ENCODE results near the gene LGI1.
A peak's percentile ranks its signal among the peaks of the same experiment; 100 is the strongest.

Gene LGI1

DNA sequence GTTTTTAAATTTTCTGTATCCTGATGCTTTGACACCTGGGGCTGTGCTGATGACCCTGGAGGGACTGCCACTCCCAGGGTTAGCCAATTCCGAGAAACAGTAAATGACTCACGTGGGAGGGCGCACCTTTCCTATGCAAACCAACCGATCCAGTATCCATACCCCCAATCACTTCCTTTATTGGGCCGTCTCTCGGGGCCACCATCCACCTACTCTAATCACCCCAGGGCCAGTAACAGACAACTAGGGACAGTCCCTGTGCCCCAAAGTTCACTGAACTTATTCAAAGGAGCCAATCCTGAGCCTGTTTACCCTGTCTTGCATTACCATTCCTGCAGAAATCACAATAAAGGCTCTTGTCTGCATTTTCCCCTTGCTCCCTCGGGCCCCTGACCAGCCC lies 6.6 kb upstream of the LGI1 start:
- no peak overlapping the region for H3K4ac ChIP-seq (ENCODE audit: low read depth, low read length)
- peak overlapping the region; percentile 2 for H2BK15ac ChIP-seq (replicated peaks; ENCODE audit: low read depth)
- H3K27me3 ChIP-seq (ENCODE audit: insufficient read depth, low read length, poor library complexity) = no peaks in the 10 kb centered on the region
- H4K8ac ChIP-seq (ENCODE audit: low read depth, low read length) = no peak overlapping the region
- H4K5ac ChIP-seq (ENCODE audit: low read length) = no peak overlapping the region
- H3K23ac ChIP-seq (ENCODE audit: low read length) = no peak overlapping the region
- peak; percentile 22 for DNase-seq
- no peaks in the 10 kb centered on the region for H3K79me1 ChIP-seq (ENCODE audit: low read length)
- H3K36me3 ChIP-seq (ENCODE audit: control insufficient read depth, insufficient read depth, low read length) = no peaks in the 10 kb centered on the region
- H3K18ac ChIP-seq (ENCODE audit: low read length) = peak overlapping the region; percentile 89
- peak overlapping the region; percentile 23 for H2BK120ac ChIP-seq (ENCODE audit: low read depth, low read length)
- H2BK5ac ChIP-seq (ENCODE audit: low read length) = no peak overlapping the region
- no peak overlapping the region for H3K9ac ChIP-seq (ENCODE audit: low read length)
- no peak overlapping the region for H3K27ac ChIP-seq (ENCODE audit: low read depth, low read length)
- no peak overlapping the region for H3K56ac ChIP-seq (ENCODE audit: low read length)
- H3K4me1 ChIP-seq (ENCODE audit: control insufficient read depth, low read depth, low read length) = peaks cover 11% of the 10 kb centered on the region
- no peaks in the 10 kb centered on the region for H3K79me2 ChIP-seq (ENCODE audit: control insufficient read depth, insufficient read depth, low read length)
- no CpG with 5 or more reads among the region's 7 CpGs for WGBS (ENCODE audit: extremely low coverage, insufficient coverage, low lambda C conversion rate)
- H3K4me3 ChIP-seq (ENCODE audit: low read length) = no peak overlapping the region
- no peak overlapping the region for H2AK5ac ChIP-seq (ENCODE audit: low read length)
- no peak overlapping the region for H3K4me2 ChIP-seq (ENCODE audit: low read length)

GRCh38 chr10:93751832-93752231 lies 5.9 kb upstream of the LGI1 start:
- H3K56ac ChIP-seq (ENCODE audit: low read length) = no peak overlapping the region
- no peak overlapping the region for H2AK5ac ChIP-seq (ENCODE audit: low read length)
- H3K4me1 ChIP-seq (ENCODE audit: control insufficient read depth, low read depth, low read length) = peaks cover 11% of the 10 kb centered on the region
- H3K23ac ChIP-seq (ENCODE audit: low read length) = no peak overlapping the region
- H4K5ac ChIP-seq (ENCODE audit: low read length) = no peak overlapping the region
- no peak overlapping the region for H3K18ac ChIP-seq (ENCODE audit: low read length)
- H4K8ac ChIP-seq (ENCODE audit: low read depth, low read length) = no peak overlapping the region
- no peak overlapping the region for H2BK120ac ChIP-seq (ENCODE audit: low read depth, low read length)
- no peak overlapping the region for H2BK5ac ChIP-seq (ENCODE audit: low read length)
- H3K4ac ChIP-seq (ENCODE audit: low read depth, low read length) = no peak overlapping the region
- no peaks in the 10 kb centered on the region for H3K36me3 ChIP-seq (ENCODE audit: control insufficient read depth, insufficient read depth, low read length)
- H3K9ac ChIP-seq (ENCODE audit: low read length) = no peak overlapping the region
- H3K27me3 ChIP-seq (ENCODE audit: insufficient read depth, low read length, poor library complexity) = no peaks in the 10 kb centered on the region
- H2BK15ac ChIP-seq (replicated peaks; ENCODE audit: low read depth) = no peak overlapping the region
- no CpG with 5 or more reads among the region's 5 CpGs for WGBS (ENCODE audit: extremely low coverage, insufficient coverage, low lambda C conversion rate)
- DNase-seq = peak; percentile 73
- H3K27ac ChIP-seq (ENCODE audit: low read depth, low read length) = no peak overlapping the region
- no peaks in the 10 kb centered on the region for H3K79me2 ChIP-seq (ENCODE audit: control insufficient read depth, insufficient read depth, low read length)
- no peak overlapping the region for H3K4me3 ChIP-seq (ENCODE audit: low read length)
- no peaks in the 10 kb centered on the region for H3K79me1 ChIP-seq (ENCODE audit: low read length)
- no peak overlapping the region for H3K4me2 ChIP-seq (ENCODE audit: low read length)

GRCh38 chr10:93752761-93753160 lies 5.0 kb upstream of the LGI1 start:
- no peak overlapping the region for H2BK5ac ChIP-seq (ENCODE audit: low read length)
- H3K27me3 ChIP-seq (ENCODE audit: insufficient read depth, low read length, poor library complexity) = no peaks in the 10 kb centered on the region
- no peak overlapping the region for H2BK120ac ChIP-seq (ENCODE audit: low read depth, low read length)
- H3K56ac ChIP-seq (ENCODE audit: low read length) = no peak overlapping the region
- H4K5ac ChIP-seq (ENCODE audit: low read length) = no peak overlapping the region
- no peak overlapping the region for H3K9ac ChIP-seq (ENCODE audit: low read length)
- peaks cover 11% of the 10 kb centered on the region for H3K4me1 ChIP-seq (ENCODE audit: control insufficient read depth, low read depth, low read length)
- H3K4me3 ChIP-seq (ENCODE audit: low read length) = no peak overlapping the region
- no peaks in the 10 kb centered on the region for H3K79me1 ChIP-seq (ENCODE audit: low read length)
- no peak overlapping the region for H3K23ac ChIP-seq (ENCODE audit: low read length)
- H3K4ac ChIP-seq (ENCODE audit: low read depth, low read length) = peak overlapping the region; percentile 47
- H2AK5ac ChIP-seq (ENCODE audit: low read length) = no peak overlapping the region
- H3K27ac ChIP-seq (ENCODE audit: low read depth, low read length) = no peak overlapping the region
- H4K8ac ChIP-seq (ENCODE audit: low read depth, low read length) = no peak overlapping the region
- H3K79me2 ChIP-seq (ENCODE audit: control insufficient read depth, insufficient read depth, low read length) = no peaks in the 10 kb centered on the region
- no peak overlapping the region for H2BK15ac ChIP-seq (replicated peaks; ENCODE audit: low read depth)
- H3K18ac ChIP-seq (ENCODE audit: low read length) = no peak overlapping the region
- DNase-seq = peak; percentile 93
- H3K36me3 ChIP-seq (ENCODE audit: control insufficient read depth, insufficient read depth, low read length) = no peaks in the 10 kb centered on the region
- no peak overlapping the region for H3K4me2 ChIP-seq (ENCODE audit: low read length)

- H3K56ac ChIP-seq (ENCODE audit: low read length) = no peak overlapping the region
- H2BK120ac ChIP-seq (ENCODE audit: low read depth, low read length) = no peak overlapping the region
- no peak overlapping the region for H3K9ac ChIP-seq (ENCODE audit: low read length)
- H3K4ac ChIP-seq (ENCODE audit: low read depth, low read length) = no peak overlapping the region
- no peak overlapping the region for H2AK5ac ChIP-seq (ENCODE audit: low read length)
- H3K27ac ChIP-seq (ENCODE audit: low read depth, low read length) = peak overlapping the region; percentile 30
- H3K79me2 ChIP-seq (ENCODE audit: control insufficient read depth, insufficient read depth, low read length) = no peaks in the 10 kb centered on the region
- no peaks in the 10 kb centered on the region for H3K27me3 ChIP-seq (ENCODE audit: insufficient read depth, low read length, poor library complexity)
- no peak overlapping the region for H2BK5ac ChIP-seq (ENCODE audit: low read length)
- peaks cover 10% of the 10 kb centered on the region for H3K4me1 ChIP-seq (ENCODE audit: control insufficient read depth, low read depth, low read length)
- no peak overlapping the region for H3K23ac ChIP-seq (ENCODE audit: low read length)
- DNase-seq = peak; percentile 73
- no peak overlapping the region for H4K8ac ChIP-seq (ENCODE audit: low read depth, low read length)
- no peaks in the 10 kb centered on the region for H3K79me1 ChIP-seq (ENCODE audit: low read length)
- no CpG with 5 or more reads among the region's 3 CpGs for WGBS (ENCODE audit: extremely low coverage, insufficient coverage, low lambda C conversion rate)
- no peak overlapping the region for H3K4me3 ChIP-seq (ENCODE audit: low read length)
- no peak overlapping the region for H3K4me2 ChIP-seq (ENCODE audit: low read length)
- H3K18ac ChIP-seq (ENCODE audit: low read length) = no peak overlapping the region
- no peaks in the 10 kb centered on the region for H3K36me3 ChIP-seq (ENCODE audit: control insufficient read depth, insufficient read depth, low read length)
- no peak overlapping the region for H2BK15ac ChIP-seq (replicated peaks; ENCODE audit: low read depth)
- H4K5ac ChIP-seq (ENCODE audit: low read length) = no peak overlapping the region
Measured at GRCh38 chr10:93753621-93754250, 4.0 kb upstream of the LGI1 start.

DNA sequence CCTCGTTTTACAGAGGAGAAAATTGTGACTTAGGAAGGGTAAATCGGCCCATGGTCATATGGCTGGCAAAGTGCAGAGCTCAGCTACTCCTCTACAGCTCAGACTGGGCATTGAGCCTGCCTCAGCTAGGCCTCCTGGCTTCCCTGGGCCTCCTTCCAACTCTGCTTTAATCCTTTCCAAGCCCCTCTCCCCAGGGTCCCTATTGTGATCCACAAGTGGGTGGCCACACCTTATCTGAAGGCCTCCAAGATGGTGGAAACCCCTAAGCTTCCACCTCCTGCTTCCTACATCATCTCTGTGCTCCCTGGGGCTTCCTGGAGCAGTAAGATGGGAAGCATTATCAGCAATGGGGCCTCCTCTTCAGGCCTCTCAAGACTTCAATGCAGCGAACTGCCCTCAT lies 3.0 kb upstream of the LGI1 start:
- Histone ChIP-seq H2BK120ac (ENCODE audit: low read depth, low read length) (no peak overlapping the region), H3K79me2 (ENCODE audit: control insufficient read depth, insufficient read depth, low read length) (no peaks in the 10 kb centered on the region), H3K4me2 (ENCODE audit: low read length) (no peak overlapping the region), H3K4me3 (ENCODE audit: low read length) (no peak overlapping the region), H2BK15ac (replicated peaks; ENCODE audit: low read depth) (no peak overlapping the region), H3K18ac (ENCODE audit: low read length) (no peak overlapping the region), H3K4me1 (ENCODE audit: control insufficient read depth, low read depth, low read length) (peaks cover 5% of the 10 kb centered on the region), H3K27ac (ENCODE audit: low read depth, low read length) (no peak overlapping the region), H2AK5ac (ENCODE audit: low read length) (no peak overlapping the region), H2BK5ac (ENCODE audit: low read length) (no peak overlapping the region), H3K27me3 (ENCODE audit: insufficient read depth, low read length, poor library complexity) (no peaks in the 10 kb centered on the region), H3K36me3 (ENCODE audit: control insufficient read depth, insufficient read depth, low read length) (no peaks in the 10 kb centered on the region), H3K23ac (ENCODE audit: low read length) (no peak overlapping the region), H3K9ac (ENCODE audit: low read length) (no peak overlapping the region), H4K8ac (ENCODE audit: low read depth, low read length) (no peak overlapping the region), H4K5ac (ENCODE audit: low read length) (no peak overlapping the region), H3K79me1 (ENCODE audit: low read length) (no peaks in the 10 kb centered on the region), H3K4ac (ENCODE audit: low read depth, low read length) (no peak overlapping the region), H3K56ac (ENCODE audit: low read length) (no peak overlapping the region)
- WGBS (ENCODE audit: extremely low coverage, insufficient coverage, low lambda C conversion rate) = no CpG with 5 or more reads among the region's 3 CpGs
- peak; percentile 50 for DNase-seq

GRCh38 chr10:93755443-93756116 lies 2.2 kb upstream of the LGI1 start:
- no peaks in the 10 kb centered on the region for H3K27me3 ChIP-seq (ENCODE audit: insufficient read depth, low read length, poor library complexity)
- no peak overlapping the region for H4K5ac ChIP-seq (ENCODE audit: low read length)
- H3K4ac ChIP-seq (ENCODE audit: low read depth, low read length) = no peak overlapping the region
- no peak overlapping the region for H3K4me2 ChIP-seq (ENCODE audit: low read length)
- no peak overlapping the region for H2BK15ac ChIP-seq (replicated peaks; ENCODE audit: low read depth)
- no peaks in the 10 kb centered on the region for H3K36me3 ChIP-seq (ENCODE audit: control insufficient read depth, insufficient read depth, low read length)
- H3K18ac ChIP-seq (ENCODE audit: low read length) = no peak overlapping the region
- no peak overlapping the region for H2BK120ac ChIP-seq (ENCODE audit: low read depth, low read length)
- H3K79me1 ChIP-seq (ENCODE audit: low read length) = no peaks in the 10 kb centered on the region
- no peak overlapping the region for H4K8ac ChIP-seq (ENCODE audit: low read depth, low read length)
- no peak overlapping the region for H3K23ac ChIP-seq (ENCODE audit: low read length)
- no peaks in the 10 kb centered on the region for H3K79me2 ChIP-seq (ENCODE audit: control insufficient read depth, insufficient read depth, low read length)
- peaks cover 6% of the 10 kb centered on the region for H3K4me1 ChIP-seq (ENCODE audit: control insufficient read depth, low read depth, low read length)
- no peak overlapping the region for H3K56ac ChIP-seq (ENCODE audit: low read length)
- H3K4me3 ChIP-seq (ENCODE audit: low read length) = no peak overlapping the region
- no peak overlapping the region for H2BK5ac ChIP-seq (ENCODE audit: low read length)
- no CpG with 5 or more reads among the region's 10 CpGs for WGBS (ENCODE audit: extremely low coverage, insufficient coverage, low lambda C conversion rate)
- no peak overlapping the region for H3K27ac ChIP-seq (ENCODE audit: low read depth, low read length)
- H2AK5ac ChIP-seq (ENCODE audit: low read length) = no peak overlapping the region
- H3K9ac ChIP-seq (ENCODE audit: low read length) = no peak overlapping the region
- no peak for DNase-seq
